HG02759 (cell line): ENCODE measurements around the gene ABCB1.
A peak's percentile ranks its signal among the peaks of the same experiment; 100 is the strongest.

ENCODE experiments used
- ATAC-seq: cut with Tn5 transposase; IDR thresholded peaks from one replicate; pipeline ENCODE4 v1.9.1; 2021; ENCODE audit warnings: mild to moderate bottlenecking, moderate library complexity; ENCODE audit not compliant: unreplicated experiment

Gene ABCB1

DNA sequence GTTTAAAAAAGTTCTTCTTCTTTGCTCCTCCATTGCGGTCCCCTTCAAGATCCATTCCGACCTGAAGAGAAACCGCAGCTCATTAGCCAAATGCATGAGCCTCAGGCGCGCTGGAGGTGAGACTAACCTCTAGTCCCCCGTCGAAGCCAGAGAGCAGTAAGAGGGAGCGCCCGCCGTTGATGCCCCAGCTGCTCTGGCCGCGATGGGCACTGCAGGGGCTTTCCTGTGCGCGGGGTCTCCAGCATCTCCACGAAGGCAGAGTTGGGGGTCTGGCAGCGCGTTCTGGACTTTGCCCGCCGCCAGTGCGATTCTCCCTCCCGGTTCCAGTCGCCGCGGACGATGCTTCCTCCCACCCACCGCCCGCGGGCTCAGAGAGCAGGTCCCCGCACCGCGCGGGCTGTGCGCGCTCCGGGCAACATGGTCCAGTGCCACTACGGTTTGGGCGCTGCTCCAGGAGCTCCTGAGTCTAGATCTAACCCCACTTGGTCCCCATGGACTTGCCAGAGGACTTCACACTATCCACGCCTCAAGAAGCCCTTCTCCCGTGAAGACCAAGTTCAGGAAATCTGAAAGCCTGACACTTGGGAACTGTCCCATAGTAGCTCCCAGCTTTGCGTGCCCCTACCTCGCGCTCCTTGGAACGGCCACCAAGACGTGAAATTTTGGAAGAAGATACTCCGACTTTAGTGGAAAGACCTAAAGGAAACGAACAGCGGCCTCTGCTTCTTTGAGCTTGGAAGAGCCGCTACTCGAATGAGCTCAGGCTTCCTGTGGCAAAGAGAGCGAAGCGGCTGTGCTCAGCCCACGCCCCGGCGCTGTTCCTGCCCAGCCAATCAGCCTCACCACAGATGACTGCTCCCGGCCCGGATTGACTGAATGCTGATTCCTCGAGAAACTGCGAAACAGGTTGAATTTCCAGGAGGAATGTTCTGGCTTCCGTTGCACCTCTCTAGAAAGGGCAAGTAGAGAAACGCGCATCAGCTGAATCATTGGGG is at the start of gene ABCB1:
Gene ABCB1 (minus strand): TSS at position 755 of the 995 bp plus-strand sequence. CDS start 700 bp downstream, at position 55.
- peak; percentile 68 for ATAC-seq

- ATAC-seq = no peak
Measured at GRCh38 chr7:87648316-87648715, 47.6 kb upstream of the ABCB1 start.

- no peak for ATAC-seq
Measured at GRCh38 chr7:87645446-87645845, 44.8 kb upstream of the ABCB1 start.

DNA sequence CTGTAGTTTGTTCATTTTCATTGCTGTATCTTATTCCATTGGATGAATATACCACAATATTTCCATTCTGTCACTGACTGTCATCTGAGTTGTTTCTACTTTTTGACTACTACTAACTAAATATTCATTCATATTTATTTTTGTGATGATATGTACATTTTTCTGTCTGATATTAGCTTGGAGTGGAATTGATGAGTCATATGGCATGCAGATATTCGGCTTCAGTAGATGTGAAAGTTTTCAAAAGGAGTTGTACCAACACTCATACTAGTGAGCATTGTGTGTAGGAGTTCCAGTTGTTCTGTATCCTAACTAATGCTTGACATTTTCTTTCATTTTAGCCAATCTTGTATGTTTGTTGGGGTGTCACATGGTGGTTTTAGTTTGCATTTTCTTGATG is 35.2 kb upstream of the ABCB1 start:
- ATAC-seq = no peak

DNA sequence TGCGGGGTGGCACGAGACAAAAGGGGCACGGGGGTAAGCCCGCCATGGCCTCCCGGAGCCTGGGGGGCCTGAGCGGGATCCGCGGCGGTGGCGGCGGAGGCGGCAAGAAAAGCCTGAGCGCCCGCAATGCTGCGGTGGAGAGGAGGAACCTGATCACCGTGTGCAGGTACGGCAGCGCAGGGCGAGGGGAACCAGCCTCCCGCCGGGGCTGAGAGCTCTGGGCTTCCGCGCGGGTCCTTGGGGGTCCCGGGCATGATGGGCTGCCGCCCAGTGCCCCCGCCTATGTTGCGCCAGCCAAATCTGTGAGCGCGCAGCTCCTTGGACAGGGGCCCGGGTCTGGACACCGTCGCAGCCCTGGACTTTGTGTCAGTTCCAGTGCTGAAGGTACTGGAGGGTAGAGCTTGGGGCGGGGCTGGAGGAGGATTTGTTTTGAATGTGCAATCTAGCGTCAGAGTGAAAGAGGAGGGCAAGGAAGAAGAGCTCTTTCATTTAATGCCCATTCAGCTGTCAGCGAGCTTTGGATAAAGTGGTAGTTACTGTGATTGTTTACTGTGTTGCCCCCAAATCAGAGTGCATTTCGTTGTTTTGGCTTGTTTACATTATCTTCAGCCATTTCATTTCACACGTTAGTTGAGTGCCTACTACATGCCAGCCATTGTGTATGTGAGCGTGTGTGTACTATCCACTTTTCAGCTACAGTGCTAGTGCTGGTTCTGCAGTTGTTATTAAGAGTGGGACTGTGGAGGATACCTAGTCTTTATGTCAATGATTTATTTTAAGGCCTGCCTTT is 28.3 kb upstream of the ABCB1 start:
- peak; percentile 22 for ATAC-seq

DNA sequence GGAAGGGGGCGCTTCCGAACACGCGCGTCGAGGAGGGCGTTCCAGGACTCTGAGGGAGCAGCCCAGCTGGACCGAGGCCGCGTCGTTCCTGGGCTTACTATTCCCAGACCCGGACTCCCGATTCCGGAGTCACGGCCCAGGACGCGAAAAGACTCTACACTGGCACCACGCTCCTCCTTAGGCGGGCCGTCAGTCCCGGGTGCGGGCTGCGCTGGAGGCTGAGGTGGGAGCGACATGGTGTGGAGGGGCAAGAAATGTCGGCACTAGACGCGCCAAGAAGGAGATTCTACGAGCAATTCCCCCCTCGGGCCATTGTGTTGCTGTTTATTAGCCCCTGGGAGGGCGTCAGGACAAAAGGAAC is 26.9 kb upstream of the ABCB1 start:
- peak; percentile 24 for ATAC-seq

DNA sequence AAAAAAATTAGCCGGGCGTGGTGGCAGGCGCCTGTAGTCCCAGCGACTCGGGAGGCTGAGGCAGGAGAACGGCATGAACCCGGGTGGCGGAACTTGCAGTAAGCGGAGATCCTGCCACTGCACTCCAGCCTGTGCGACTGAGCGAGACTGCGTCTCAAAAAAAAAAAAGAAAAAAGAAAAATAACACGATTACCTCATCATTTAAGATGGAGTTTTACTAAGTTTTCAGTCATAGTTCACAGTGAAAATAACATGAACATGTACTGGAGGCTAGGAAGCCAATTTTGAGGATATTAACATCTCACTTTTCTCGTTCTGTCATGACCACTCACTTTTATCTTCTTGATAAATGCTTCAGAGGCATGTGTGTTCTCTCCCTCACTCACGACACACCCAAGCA is 24.4 kb upstream of the ABCB1 start:
- ATAC-seq = no peak

DNA sequence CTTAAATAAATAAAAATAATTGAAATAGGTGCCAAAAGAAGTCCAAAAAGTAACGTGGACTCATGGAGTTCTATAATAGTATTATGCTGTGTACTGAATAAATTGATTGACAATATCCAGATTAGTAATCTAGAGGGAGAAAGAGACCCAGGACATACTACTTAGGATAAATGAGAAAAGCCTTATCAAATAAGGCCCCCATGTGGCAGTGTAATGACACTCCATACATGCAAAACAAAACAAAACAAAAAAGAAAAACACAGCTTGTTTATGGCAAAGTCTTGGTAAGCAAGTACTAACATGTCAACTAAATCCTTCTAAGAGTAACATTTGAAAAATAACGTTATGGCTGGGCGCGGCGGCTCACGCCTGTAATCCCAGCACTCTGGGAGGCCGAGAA is 23.9 kb upstream of the ABCB1 start:
- no peak for ATAC-seq

DNA sequence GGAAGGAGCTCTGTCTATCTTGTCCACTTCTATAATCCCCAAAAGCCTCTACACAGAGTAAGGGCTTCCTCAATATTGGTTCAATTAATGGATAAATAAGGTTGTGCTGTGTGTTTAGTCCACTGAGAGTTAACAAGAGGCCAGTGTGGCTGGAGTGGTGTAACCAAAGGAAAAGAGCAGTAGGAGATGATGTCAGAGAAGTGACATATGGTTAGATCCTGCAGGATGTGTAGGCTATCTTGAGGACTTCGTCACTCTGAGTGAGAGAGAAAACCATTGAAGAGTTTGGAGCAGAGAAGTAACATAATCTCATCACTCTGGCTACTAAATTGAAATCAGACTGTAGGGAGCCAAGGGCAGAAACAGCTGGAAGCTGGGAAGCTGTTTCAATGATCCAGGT is 14.5 kb upstream of the ABCB1 start:
- ATAC-seq = no peak

GRCh38 chr7:87609916-87610315 is 9.2 kb upstream of the ABCB1 start:
- ATAC-seq = no peak

DNA sequence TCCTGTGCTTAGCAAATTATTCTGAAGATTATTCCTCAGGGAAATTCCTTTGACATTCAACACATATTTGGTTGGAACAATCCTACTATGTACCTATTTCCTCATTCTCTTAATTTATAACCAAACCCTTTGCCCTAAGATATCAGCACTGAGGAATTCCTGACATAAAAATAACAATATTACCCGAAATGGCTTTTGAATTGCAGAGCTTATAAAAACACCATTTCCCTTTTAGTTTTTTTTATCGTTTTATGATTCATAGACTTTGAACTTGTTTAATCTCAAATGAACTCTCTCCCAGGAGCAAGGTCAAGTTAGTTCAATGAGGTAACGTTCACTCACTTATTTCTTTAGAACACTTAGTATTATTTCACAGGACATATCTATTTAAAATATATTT is 7.7 kb upstream of the ABCB1 start:
- no peak for ATAC-seq

DNA sequence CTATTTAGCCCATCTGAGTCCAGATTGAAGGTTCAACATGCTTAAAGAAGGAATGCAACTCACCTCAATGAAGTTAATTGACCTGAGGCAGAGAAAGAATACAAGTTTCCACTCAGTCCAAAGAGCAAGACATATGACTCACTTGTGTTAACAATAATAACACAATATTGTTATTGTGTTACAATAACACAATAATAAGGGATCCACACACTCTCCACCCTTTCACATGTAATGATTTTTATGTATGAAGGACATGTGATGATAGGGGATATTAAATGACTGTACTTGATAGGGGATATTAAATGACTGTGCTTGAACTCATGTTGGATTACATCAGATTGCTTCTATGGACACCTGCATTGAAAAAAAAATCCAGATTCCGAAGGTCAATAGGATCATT is 3.6 kb upstream of the ABCB1 start:
- no peak for ATAC-seq

GRCh38 chr7:87599336-87599735 is 1.3 kb downstream of the ABCB1 start:
- ATAC-seq = peak; percentile 97

GRCh38 chr7:87598234-87599009 is 2.3 kb downstream of the ABCB1 start:
- no peak for ATAC-seq

DNA sequence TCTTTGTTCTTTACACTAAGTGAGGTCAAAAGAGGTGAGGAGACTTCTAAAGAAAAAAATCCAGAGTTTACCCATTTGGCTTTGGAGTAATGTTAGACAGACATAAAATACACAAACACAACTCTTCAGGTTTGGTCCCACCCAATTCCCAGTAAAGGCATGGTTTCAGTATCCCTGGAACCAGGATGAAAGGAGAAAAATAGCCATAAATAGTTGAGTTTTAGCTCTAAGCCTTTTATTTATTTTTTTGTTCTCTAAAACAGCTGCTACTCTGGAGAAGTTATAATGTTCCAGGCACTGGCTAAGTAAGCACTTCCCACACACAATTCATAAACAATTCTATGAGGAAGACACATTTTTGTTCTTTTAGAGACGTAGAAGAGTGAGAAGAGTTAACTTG is 4.0 kb downstream of the ABCB1 start:
- no peak for ATAC-seq

DNA sequence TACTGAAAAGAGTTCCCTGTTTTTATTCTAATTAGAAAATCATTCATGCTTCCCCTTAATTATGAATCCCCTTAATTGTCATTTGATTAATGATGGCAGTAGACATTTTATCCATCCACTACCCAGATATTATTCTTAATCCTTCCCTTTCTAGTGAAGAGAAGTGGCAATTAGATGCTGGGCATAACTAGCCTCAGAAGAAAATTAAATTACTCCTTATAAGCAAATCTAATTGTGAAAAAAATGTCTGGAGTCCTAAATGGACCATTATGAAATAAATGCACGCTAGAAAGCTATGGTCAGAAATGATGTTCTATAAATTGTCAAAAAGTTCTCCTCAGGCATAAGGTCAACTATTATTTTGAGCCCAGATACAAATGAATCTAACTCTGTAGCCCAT is 4.5 kb downstream of the ABCB1 start:
- ATAC-seq = no peak

GRCh38 chr7:87592300-87592699 is 8.4 kb downstream of the ABCB1 start:
- ATAC-seq = no peak

GRCh38 chr7:87591211-87591610 is 9.5 kb downstream of the ABCB1 start:
- no peak for ATAC-seq

DNA sequence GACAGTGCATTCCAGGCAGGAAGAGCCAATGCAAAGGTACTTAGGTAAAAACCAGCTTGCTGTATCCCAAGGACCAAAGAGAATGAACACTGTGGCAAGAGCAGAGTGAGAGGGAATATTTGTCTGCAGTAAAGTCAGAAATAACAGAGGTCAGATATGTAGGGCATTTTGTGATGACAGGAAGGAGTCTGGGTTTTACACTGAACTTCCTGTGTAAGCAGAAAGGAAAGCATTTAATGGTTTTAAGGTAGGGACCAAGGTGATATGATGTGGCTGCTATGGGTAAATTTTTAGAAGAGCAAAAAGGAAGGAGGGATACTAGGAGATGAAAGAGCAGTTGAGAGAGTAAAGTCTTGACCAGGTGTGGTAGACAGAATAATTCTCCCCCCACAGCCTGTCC is 10.1 kb downstream of the ABCB1 start:
- ATAC-seq = no peak

GRCh38 chr7:87589631-87590030 is 11.1 kb downstream of the ABCB1 start:
- no peak for ATAC-seq

- no peak for ATAC-seq
Measured at GRCh38 chr7:87581723-87582122, 19.0 kb downstream of the ABCB1 start.
